Measurements from ENCODE around the gene TMEM130.

TMEM130 gene

GRCh38 chr7:98805956-98806838, 63.6 kb downstream of the TMEM130 start:
- no peak for DNase-seq (ENCODE audit: low read depth)

DNA sequence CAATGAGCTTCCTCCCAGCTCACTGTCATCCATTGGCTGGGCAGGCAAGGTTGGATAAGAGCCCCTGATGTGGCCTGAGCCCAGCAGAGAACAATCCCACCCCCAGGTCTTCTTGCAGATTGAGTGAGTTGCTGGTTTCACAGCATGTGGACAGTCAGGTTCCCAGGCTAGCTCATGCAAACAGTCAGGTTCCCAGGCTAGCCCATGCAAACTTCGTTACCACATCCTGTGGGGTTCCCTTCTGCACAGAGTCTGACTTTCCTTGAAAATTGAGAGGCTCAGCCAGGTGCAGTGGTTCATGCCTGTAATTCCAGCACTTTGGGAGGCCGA, 67.1 kb downstream of the TMEM130 start:
- DNase-seq (ENCODE audit: low read depth) = no peak

- peak; percentile 17 for DNase-seq (ENCODE audit: low read depth)
Measured at GRCh38 chr7:98802088-98802780, 67.6 kb downstream of the TMEM130 start.

GRCh38 chr7:98800996-98801395, 68.8 kb downstream of the TMEM130 start:
- DNase-seq (ENCODE audit: low read depth) = no peak

- DNase-seq (ENCODE audit: low read depth) = no peak
Measured at GRCh38 chr7:98797150-98797549, 72.7 kb downstream of the TMEM130 start.
